ENCODE measurements around the gene RIT2. TPM values are rescaled to one million over a fixed set of nuclear protein-coding genes. Genes with fewer than 3 reads are reported as not detected.

RIT2 gene
- total RNA-seq, 1 donor from 2014 or later = not detected

DNA sequence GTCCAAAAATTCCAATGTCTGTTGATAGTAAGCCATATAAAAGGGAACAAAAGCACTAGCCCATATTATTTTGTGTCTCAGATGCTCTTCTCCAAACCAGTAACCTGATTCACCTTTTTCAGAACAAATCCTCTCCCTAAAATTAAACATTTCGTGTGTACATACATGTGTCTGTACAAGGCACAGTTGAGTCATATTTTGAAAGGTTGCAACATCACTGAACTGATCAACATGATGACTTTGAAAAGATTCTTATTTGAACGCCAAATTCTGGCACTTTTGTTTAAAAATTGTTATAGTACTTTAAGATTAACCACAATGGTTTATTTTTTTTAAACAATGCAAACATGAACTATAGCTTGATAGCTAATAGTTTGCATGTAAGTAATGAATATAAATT is 102.5 kb downstream of the RIT2 start:
- DNase-seq (ENCODE audit: low read depth in 2 of 2) = no peak

DNA sequence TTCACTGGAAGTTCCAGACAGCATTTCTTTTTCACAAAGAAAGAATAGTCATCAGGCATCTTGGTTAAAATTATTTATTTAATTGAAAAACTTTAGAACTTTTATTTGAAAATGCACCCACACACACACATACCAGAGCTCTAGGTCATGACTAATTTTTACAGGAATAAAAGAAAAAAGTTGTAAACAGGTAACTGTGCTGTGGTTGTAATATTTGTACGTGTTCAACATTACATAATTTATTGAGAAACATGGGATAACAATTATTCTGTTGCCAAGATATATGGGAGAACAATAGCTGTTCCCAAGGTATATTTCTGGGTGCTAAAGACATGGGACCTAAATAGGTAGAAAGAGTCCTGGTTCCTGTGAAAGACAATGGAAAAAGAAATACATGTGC is 104.9 kb downstream of the RIT2 start:
- DNase-seq (ENCODE audit: low read depth in 2 of 2) = no peak

GRCh38 chr18:43009674-43010073 is 105.8 kb downstream of the RIT2 start:
- no peak for DNase-seq (ENCODE audit: low read depth in 2 of 2)

DNA sequence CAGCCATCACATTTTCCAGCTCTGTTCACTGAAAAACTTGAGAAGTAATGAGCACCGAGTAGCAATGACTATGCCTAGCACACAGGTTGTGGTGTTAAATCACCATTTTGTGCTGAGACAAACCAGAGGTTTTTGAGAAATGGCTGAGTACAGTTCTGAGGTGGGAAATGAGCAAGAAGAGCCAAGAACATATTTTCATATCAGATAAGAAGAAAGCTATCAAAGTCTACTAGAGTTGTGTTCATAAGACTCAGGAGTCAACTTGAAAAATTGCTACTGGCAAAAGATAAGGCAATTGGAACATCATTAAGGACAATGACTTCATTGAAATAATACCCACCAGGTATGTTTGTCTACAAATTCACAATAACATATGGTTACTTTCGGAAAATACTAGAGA is 108.1 kb downstream of the RIT2 start:
- DNase-seq (ENCODE audit: low read depth in 2 of 2) = no peak

DNA sequence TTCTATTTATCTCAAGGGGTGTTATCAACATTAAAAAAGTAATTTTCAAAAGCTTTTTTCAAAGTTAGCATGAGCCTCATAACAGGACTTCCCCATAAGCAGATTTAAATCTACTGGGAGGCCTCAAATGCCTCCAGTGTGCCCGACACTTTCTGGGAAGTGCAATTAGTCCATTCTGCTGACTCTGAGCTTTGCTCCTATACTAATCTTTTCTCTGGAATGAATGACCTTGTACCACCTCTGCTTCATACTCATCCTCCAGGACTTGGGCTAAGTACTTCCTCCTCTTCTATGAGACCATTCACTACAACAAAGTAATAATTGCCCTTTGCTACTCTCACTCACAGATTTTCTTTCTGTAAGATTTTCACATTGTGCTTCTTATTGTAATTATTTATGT is 111.1 kb downstream of the RIT2 start:
- DNase-seq (ENCODE audit: low read depth in 2 of 2) = no peak

- DNase-seq (ENCODE audit: low read depth in 2 of 2) = no peak
These were observed 113.7 kb downstream of the RIT2 start for GRCh38 chr18:43001821-43002220.

DNA sequence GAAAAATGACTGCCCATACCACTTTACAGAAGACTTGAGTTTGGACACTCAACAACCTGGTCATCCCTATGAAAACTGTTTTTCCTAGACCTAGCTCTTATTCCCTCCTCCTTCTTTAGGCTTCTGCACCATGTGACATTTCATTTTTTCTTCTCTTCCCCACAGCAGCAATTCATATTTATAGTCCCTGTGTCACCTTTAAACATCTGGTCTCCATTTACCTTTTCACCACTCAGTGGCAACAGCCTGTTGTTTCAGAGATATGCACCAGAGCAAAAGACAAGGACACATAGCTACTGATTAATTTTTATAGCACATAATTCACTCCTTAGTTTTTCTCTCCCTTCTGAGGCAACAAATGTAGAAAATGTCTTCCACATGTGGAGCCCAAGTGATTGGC is 118.7 kb downstream of the RIT2 start:
- DNase-seq (ENCODE audit: low read depth in 2 of 2) = no peak

- DNase-seq (ENCODE audit: low read depth in 2 of 2) = no peak
These were observed 135.1 kb downstream of the RIT2 start for GRCh38 chr18:42980426-42980825.

- no peak for DNase-seq (ENCODE audit: low read depth in 2 of 2)
These were observed 137.4 kb downstream of the RIT2 start for GRCh38 chr18:42977982-42978637.

- DNase-seq (ENCODE audit: low read depth in 2 of 2) = no peak
These were observed 138.5 kb downstream of the RIT2 start for GRCh38 chr18:42976869-42977590.

- no peak for DNase-seq (ENCODE audit: low read depth in 2 of 2)
These were observed 146.1 kb downstream of the RIT2 start for GRCh38 chr18:42969366-42969765.

DNA sequence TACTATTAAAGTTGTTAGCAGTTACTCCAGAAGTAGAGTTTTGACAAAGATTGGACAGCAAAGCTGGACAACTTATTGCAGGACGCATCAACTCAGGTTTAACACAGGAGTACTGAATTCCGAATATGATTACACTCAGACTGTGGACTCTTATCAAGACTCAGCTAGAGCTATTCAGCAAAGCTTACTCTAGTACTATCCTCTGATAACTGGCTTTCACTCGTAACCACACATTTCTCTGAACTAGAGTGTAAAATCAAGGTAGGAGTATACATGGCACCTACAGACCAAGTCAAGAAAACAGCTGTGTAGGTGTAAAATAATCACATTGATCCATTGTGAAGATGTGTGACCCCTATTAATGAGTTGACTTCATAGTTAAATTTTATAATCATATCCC is 154.2 kb downstream of the RIT2 start:
- no peak for DNase-seq (ENCODE audit: low read depth in 2 of 2)

DNA sequence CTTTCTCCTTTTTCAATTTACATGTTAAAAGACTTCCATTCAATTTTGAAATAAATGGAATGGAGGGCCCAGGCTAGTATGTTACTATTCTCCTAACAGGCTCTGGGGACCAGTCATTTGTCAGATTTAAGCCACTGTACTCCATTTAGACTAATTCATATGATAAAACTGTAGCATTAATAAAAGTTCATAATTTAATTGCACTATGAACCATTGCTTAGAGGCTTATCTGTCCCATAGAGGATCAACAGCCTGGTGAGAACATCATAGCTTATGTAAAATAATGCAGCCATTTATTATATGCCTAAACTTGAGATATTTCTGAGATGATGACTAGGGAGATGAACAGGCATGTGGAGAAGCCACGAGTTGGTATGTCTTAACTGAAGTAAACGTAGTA is 156.0 kb downstream of the RIT2 start:
- no peak for DNase-seq (ENCODE audit: low read depth in 2 of 2)

GRCh38 chr18:42958353-42958752 is 157.1 kb downstream of the RIT2 start:
- no peak for DNase-seq (ENCODE audit: low read depth in 2 of 2)

DNA sequence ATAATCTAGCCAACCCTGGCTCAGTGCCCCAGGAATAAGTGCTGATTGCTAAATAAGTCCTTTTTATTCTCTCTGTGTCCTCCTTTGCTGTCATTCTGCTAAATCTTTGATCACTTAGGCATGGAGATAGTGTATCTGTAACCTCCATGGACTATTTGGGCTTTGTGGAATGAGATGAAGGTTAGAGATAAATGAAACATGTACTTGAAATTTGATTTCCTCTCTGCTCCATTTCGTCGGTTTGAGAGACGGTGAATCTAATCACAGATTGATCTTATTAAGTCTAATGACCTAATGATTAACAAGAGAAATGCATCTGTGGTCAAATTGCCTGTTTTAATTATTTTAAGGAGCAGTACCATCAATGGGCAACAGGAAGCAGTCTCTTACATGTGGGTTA is 159.2 kb downstream of the RIT2 start:
- no peak for DNase-seq (ENCODE audit: low read depth in 2 of 2)

GRCh38 chr18:42954887-42955286 is 160.6 kb downstream of the RIT2 start:
- DNase-seq (ENCODE audit: low read depth in 2 of 2) = peak in 1 of 2 donors; percentile 24

DNA sequence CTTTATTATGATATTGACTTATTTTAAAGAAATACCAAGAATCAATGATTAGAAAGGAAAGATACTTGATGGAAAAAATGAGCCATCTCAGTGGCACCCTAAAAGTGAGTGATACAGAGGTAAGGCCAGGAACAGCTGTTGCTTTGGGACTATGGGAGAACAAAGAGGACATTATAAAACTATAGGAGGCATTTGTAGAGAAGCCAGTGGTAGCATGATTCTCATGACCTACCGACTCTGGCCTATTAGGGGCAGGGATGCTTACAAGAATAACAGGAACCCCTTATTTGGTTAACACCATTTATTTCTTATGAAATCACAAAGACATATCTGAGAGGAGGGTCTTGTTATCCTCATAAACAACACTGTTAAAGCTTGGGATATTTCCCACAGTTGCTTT is 162.2 kb downstream of the RIT2 start:
- no peak for DNase-seq (ENCODE audit: low read depth in 2 of 2)

- DNase-seq (ENCODE audit: low read depth in 2 of 2) = no peak
These were observed 164.8 kb downstream of the RIT2 start for GRCh38 chr18:42950732-42951131.

GRCh38 chr18:42948831-42949230 is 166.7 kb downstream of the RIT2 start:
- DNase-seq (ENCODE audit: low read depth in 2 of 2) = no peak

GRCh38 chr18:42941860-42942259 is 173.6 kb downstream of the RIT2 start:
- no peak for DNase-seq (ENCODE audit: low read depth in 2 of 2)

DNA sequence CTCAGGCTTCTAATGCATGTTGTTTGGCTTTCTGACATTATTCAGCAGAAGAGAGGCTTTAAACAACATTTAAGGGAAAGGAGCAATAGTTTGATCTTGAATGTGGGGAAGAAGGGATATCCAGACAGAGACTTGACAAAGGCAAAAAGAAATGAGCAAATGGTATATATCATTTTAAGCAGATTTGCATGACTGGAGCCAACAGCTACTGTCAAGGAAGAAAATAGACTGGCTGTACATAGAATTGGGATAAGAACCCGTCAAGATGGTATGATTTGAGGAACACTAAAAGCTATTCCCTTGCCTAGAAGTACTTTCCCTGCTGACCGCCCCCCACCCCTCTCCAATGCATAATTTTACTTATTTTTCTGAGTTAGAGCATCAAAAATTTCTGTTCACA is 174.5 kb downstream of the RIT2 start:
- no peak for DNase-seq (ENCODE audit: low read depth in 2 of 2)

DNA sequence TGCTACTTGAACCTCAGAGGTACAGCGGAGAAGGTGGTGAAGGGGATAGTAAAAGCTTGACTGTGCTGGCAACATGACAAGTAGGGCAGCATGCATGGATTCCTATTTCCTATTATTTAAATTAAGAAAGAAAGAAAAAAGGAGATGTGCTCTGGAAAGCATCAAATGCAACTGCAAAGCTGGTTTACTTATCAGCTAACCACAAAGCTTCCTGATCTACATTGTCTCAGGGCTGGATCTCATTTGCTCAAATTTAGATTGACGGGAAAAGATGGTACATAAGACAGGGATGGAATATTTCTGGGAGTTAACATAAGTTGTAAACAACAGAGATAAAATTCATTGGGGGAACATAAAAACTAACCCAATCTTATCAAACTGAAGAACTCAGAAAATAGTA is 178.0 kb downstream of the RIT2 start:
- DNase-seq (ENCODE audit: low read depth in 2 of 2) = no peak

- DNase-seq (ENCODE audit: low read depth in 2 of 2) = no peak
These were observed 179.2 kb downstream of the RIT2 start for GRCh38 chr18:42936289-42936688.
